Neuronal stem cell (in vitro differentiated cells): Measurements from ENCODE around the gene EFCAB9.
"Not testable (repeated sequence)": the region's sequence is repeated elsewhere in the genome, so short reads cannot be mapped to it uniquely, and the experiment has no call there.

Experiments
- DNase-seq: peaks from one replicate; pipeline ENCODE4 v3.0.0-alpha.2; 2013; ENCODE audit warnings: low spot score
- H2AFZ ChIP-seq: one replicate; pipeline ENCODE4 v1.6.1; 2013; ENCODE audit warnings: mild to moderate bottlenecking, low read length, inconsistent platforms
- H2AK5ac ChIP-seq: 2 replicates; pipeline ENCODE4 v1.6.1; 2013; ENCODE audit warnings: low read depth, mild to moderate bottlenecking, inconsistent platforms, low read length, moderate library complexity, mixed read lengths
- H2BK120ac ChIP-seq: 2 replicates; pipeline ENCODE4 v1.6.1; 2013; ENCODE audit warnings: low read depth, mild to moderate bottlenecking, inconsistent platforms, low read length, moderate library complexity, mixed read lengths
- H2BK12ac ChIP-seq: one replicate; pipeline ENCODE4 v1.6.1; 2013; ENCODE audit warnings: low read length, inconsistent platforms
- H2BK15ac ChIP-seq: 2 replicates; pipeline ENCODE4 v1.6.1; 2013; ENCODE audit warnings: mild to moderate bottlenecking, low read length, inconsistent platforms, mixed read lengths
- H2BK5ac ChIP-seq: one replicate; pipeline ENCODE4 v1.6.1; 2013; ENCODE audit warnings: inconsistent platforms, mild to moderate bottlenecking, low read length, moderate library complexity
- H3K14ac ChIP-seq: one replicate; pipeline ENCODE4 v1.6.1; 2013; ENCODE audit warnings: low read length, inconsistent platforms
- H3K18ac ChIP-seq: 2 replicates; pipeline ENCODE4 v1.6.1; 2013; ENCODE audit warnings: low read length, inconsistent platforms
- H3K23ac ChIP-seq: 2 replicates; pipeline ENCODE4 v1.6.1; 2013; ENCODE audit warnings: low read depth, mild to moderate bottlenecking, mixed read lengths, low read length, inconsistent platforms; ENCODE audit not compliant: poor library complexity
- H3K27ac ChIP-seq: replicated peaks from 3 replicates; pipeline ENCODE4 v1.5.1; 2013; ENCODE audit warnings: low read length, inconsistent platforms
- H3K27me3 ChIP-seq, 3 experiments: 2 replicates each; pipeline ENCODE4 v1.6.1; 2013; ENCODE audit warnings: low read length in 3 of 3, mild to moderate bottlenecking in 2 of 3, inconsistent platforms in 1 of 3, low read depth in 1 of 3, mixed read lengths in 1 of 3, moderate library complexity in 1 of 3; ENCODE audit not compliant: control insufficient read depth in 3 of 3, insufficient read depth in 3 of 3
- H3K36me3 ChIP-seq, 2 donors: replicated peaks in 1 of 2; 2 replicates each; pipeline ENCODE4 v1.6.1; 2013; ENCODE audit warnings: low read length in 2 of 2; ENCODE audit not compliant: control insufficient read depth in 2 of 2, insufficient read depth in 2 of 2
- H3K4ac ChIP-seq: 2 replicates; pipeline ENCODE4 v1.6.1; 2013; ENCODE audit warnings: inconsistent platforms, mild to moderate bottlenecking, low read length, moderate library complexity
- H3K4me1 ChIP-seq, 2 donors: 1 replicate in 1 of 2; 2 replicates in 1 of 2; pipeline ENCODE4 v1.6.1; 2013; ENCODE audit warnings: low read length in 2 of 2, low read depth in 1 of 2; ENCODE audit not compliant: control insufficient read depth in 2 of 2, insufficient read depth in 1 of 2
- H3K4me2 ChIP-seq: one replicate; pipeline ENCODE4 v1.6.1; 2013; ENCODE audit warnings: mild to moderate bottlenecking, low read length, inconsistent platforms; ENCODE audit not compliant: insufficient read depth, poor library complexity, severe bottlenecking
- H3K4me3 ChIP-seq, 2 donors: 2 replicates each; pipeline ENCODE4 v1.5.1; 2013; ENCODE audit warnings: low read length in 2 of 2, mild to moderate bottlenecking in 2 of 2, inconsistent platforms in 1 of 2, moderate library complexity in 1 of 2
- H3K79me1 ChIP-seq: one replicate; pipeline ENCODE4 v1.6.1; 2013; ENCODE audit warnings: low read depth, mild to moderate bottlenecking, inconsistent platforms, low read length, moderate library complexity
- H3K9ac ChIP-seq: one replicate; pipeline ENCODE4 v1.6.1; 2013; ENCODE audit warnings: mild to moderate bottlenecking, low read depth, low read length, inconsistent platforms; ENCODE audit not compliant: poor library complexity
- H3K9me3 ChIP-seq, 2 donors: replicated peaks in 1 of 2; 2 replicates each; pipeline versions ENCODE3 to v1.6.1; 2013; ENCODE audit warnings: low read length in 2 of 2, mild to moderate bottlenecking in 2 of 2, inconsistent platforms in 1 of 2, low read depth in 1 of 2, mixed read lengths in 1 of 2, moderate library complexity in 1 of 2; ENCODE audit not compliant: control insufficient read depth in 2 of 2, insufficient read depth in 1 of 2
- H4K8ac ChIP-seq: one replicate; pipeline ENCODE4 v1.6.1; 2013; ENCODE audit warnings: low read depth, mild to moderate bottlenecking, inconsistent platforms, low read length, moderate library complexity
- H4K91ac ChIP-seq: one replicate; pipeline ENCODE4 v1.6.1; 2013; ENCODE audit warnings: low read length, low read depth, mild to moderate bottlenecking, inconsistent platforms; ENCODE audit not compliant: poor library complexity
- WGBS, 2 donors: extraction: QIAGEN DNeasy Blood & Tissue Kit; methylation state at CpG; one replicate each; pipeline ENCODE4 v1.1.7; 2013; ENCODE audit warnings: missing lambda C conversion rate in 2 of 2, mixed read lengths in 1 of 2; ENCODE audit not compliant: insufficient read length in 2 of 2, insufficient replicate concordance in 1 of 2; ENCODE audit errors: extremely low coverage in 2 of 2; 5-methylcytosine and 5-hydroxymethylcytosine counted together

The EFCAB9 gene

DNA sequence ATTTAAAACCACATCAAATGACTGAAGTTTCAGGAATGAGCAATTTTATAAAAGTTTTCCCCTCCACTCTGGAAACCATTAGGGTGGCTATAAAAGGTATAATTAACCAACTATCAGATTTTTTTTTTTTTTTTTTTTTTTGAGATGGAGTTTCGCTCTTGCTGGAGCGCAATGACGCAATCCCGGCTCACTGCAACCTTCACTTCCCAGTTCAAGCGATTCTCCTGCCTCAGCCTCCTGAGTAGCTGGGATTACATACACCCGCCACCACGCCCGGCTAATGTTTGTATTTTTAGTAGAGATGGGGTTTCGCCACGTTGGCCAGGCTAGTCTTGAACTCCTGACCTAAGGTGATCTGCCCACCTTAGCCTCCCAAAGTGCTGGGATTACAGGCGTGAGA, 12.0 kb downstream of the EFCAB9 start:
- H3K9ac ChIP-seq, H2BK120ac ChIP-seq, H3K27me3 ChIP-seq, H3K9me3 ChIP-seq, H3K4ac ChIP-seq, H3K4me3 ChIP-seq, H2AFZ ChIP-seq, H4K8ac ChIP-seq, H3K27ac ChIP-seq, H3K14ac ChIP-seq, H3K4me1 ChIP-seq, H2BK12ac ChIP-seq, H2BK5ac ChIP-seq, H3K18ac ChIP-seq, DNase-seq, H2AK5ac ChIP-seq, H3K4me2 ChIP-seq, H3K79me1 ChIP-seq, H3K23ac ChIP-seq, H4K91ac ChIP-seq, H2BK15ac ChIP-seq: not testable (repeated sequence)
- peaks cover 3 to 40% of the 10 kb centered on the region in 2 donors for H3K36me3 ChIP-seq
- no CpG with 5 or more reads among the region's 11 CpGs for WGBS, 2 donors

GRCh38 chr5:172207511-172207910, 13.5 kb downstream of the EFCAB9 start:
- no peak overlapping the region for H3K4me2 ChIP-seq
- H4K8ac ChIP-seq = no peak overlapping the region
- no peak overlapping the region for H2BK15ac ChIP-seq
- no peak overlapping the region for H3K4me3 ChIP-seq
- H4K91ac ChIP-seq = no peak overlapping the region
- no peak overlapping the region for H2BK120ac ChIP-seq
- no peaks in the 10 kb centered on the region for H3K79me1 ChIP-seq
- no peaks in the 10 kb centered on the region for H3K27me3 ChIP-seq
- no peak overlapping the region for H3K27ac ChIP-seq
- H3K9me3 ChIP-seq = no peaks in the 10 kb centered on the region
- H3K36me3 ChIP-seq = peaks cover 10 to 55% of the 10 kb centered on the region in 2 donors
- no peak overlapping the region for H3K4ac ChIP-seq
- H3K18ac ChIP-seq = no peak overlapping the region
- no peaks in the 10 kb centered on the region for H3K4me1 ChIP-seq
- H3K14ac ChIP-seq = no peak overlapping the region
- no peak overlapping the region for H3K23ac ChIP-seq
- H3K9ac ChIP-seq = no peak overlapping the region
- no peak overlapping the region for H2BK12ac ChIP-seq
- DNase-seq = no peak
- no CpG with 5 or more reads among the region's 3 CpGs for WGBS, 2 donors
- no peak overlapping the region for H2BK5ac ChIP-seq
- no peak overlapping the region for H2AK5ac ChIP-seq
- H2AFZ ChIP-seq = no peak overlapping the region

DNA sequence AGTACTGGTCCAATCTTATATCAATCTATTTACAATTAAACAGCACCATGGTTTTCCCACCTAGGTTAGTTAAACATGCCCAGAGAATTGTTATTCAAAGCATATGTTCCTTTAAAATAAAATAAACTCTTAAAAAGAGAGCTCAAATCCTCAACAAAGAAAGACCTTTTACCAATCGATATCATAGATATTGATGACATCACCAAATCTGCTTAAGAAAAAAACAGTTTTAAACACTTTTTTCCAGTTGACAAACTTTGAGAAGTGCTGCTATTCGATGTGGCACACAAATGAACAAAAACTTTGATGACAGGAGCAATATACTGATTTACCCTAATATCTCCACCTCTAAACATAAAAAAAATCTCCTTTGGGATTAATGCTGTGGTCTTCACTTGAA, 15.7 kb downstream of the EFCAB9 start:
- no peak for DNase-seq
- H3K36me3 ChIP-seq = peaks cover 14 to 77% of the 10 kb centered on the region in 2 donors
- no CpG with 5 or more reads among the region's 2 CpGs for WGBS, 2 donors

DNA sequence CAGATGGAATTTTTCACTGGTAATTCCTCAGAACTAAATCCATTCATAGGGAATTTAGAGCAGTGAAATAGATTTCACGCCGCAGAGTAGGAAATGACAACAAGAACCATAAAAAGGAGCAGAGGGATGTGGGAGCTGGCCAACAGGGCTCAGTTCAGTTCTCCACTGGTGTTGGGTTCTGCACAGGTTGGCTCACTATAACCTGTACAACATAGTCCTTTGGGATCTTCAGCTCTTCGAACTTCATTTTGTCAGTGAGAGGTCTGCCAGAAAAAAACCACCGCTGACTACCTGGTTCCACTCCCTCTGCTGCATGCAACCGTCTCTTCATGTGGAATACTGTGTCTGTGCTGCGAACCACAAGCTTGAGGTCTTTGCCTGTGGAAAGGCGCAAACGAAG, 17.7 kb downstream of the EFCAB9 start:
- Histone ChIP-seq H2BK5ac (no peak overlapping the region), H3K4me2 (no peak overlapping the region), H3K79me1 (peaks cover 2% of the 10 kb centered on the region), H3K27me3 (no peaks in the 10 kb centered on the region), H4K91ac (no peak overlapping the region), H3K9me3 (peaks cover 2 to 5% of the 10 kb centered on the region in 2 donors), H3K36me3 (peaks cover 16 to 97% of the 10 kb centered on the region in 2 donors), H2AFZ (no peak overlapping the region), H2BK120ac (no peak overlapping the region), H3K9ac (no peak overlapping the region), H4K8ac (no peak overlapping the region), H3K4ac (no peak overlapping the region), H3K23ac (no peak overlapping the region), H3K4me3 (no peak overlapping the region), H3K14ac (no peak overlapping the region), H2BK15ac (no peak overlapping the region), H3K4me1 (no peaks in the 10 kb centered on the region), H2AK5ac (no peak overlapping the region), H3K18ac (no peak overlapping the region), H2BK12ac (no peak overlapping the region), H3K27ac (no peak overlapping the region)
- no CpG with 5 or more reads among the region's 8 CpGs for WGBS, 2 donors
- no peak for DNase-seq

More for the DNA sequence above, 15.7 kb downstream of the EFCAB9 start:
- Histone ChIP-seq H3K4me3 (no peak overlapping the region), H4K91ac (no peak overlapping the region), H4K8ac (no peak overlapping the region), H3K9me3 (peaks cover 2 to 5% of the 10 kb centered on the region in 2 donors), H3K23ac (no peak overlapping the region), H2BK15ac (no peak overlapping the region), H3K79me1 (peaks cover 2% of the 10 kb centered on the region), H2BK12ac (no peak overlapping the region), H3K27me3 (no peaks in the 10 kb centered on the region), H3K14ac (no peak overlapping the region), H3K4me1 (no peaks in the 10 kb centered on the region), H3K4me2 (no peak overlapping the region), H3K4ac (no peak overlapping the region), H2BK120ac (no peak overlapping the region), H3K18ac (no peak overlapping the region), H2BK5ac (no peak overlapping the region), H3K9ac (no peak overlapping the region), H2AFZ (no peak overlapping the region), H2AK5ac (no peak overlapping the region), H3K27ac (no peak overlapping the region)
